GM12878 (cell line): Measurements from ENCODE around the gene SLC23A2. TPM values are rescaled to one million over a fixed set of nuclear protein-coding genes. Genes with fewer than 3 reads are reported as not detected.

Experiments
- ATAC-seq: fragments of 200-7000 bp; cut with Tn5 transposase; 3 replicates; pipeline ENCODE4 v1.9.1; 2020; ENCODE audit warnings: mild to moderate bottlenecking, moderate library complexity
- BruUV-seq: library from RNA; stranded (reverse); fragments of 400-500 nt; replicated peaks from 2 replicates; lab custom pipeline; 2021; lab: Mats Ljungman, UMichigan
- CTCF ChIA-PET: fragments of 300-600 bp; sonication (Branson Sonifier 250); formaldehyde crosslinking; extraction: SDS; loops from one replicate; lab custom pipeline; 2021; ENCODE audit warnings: inconsistent platforms; lab: Yijun Ruan, JAX
- POLR2A ChIA-PET: fragments of 350-600 bp; formaldehyde crosslinking; extraction: SDS; loops from one replicate; lab custom pipeline; 2021; ENCODE audit warnings: inconsistent platforms; lab: Charles Lee
- RAD21 ChIA-PET: fragments of 300-600 bp; sonication (Branson Sonifier 250); formaldehyde crosslinking; loops from one replicate; lab custom pipeline; 2023; ENCODE audit warnings: antibody characterized with exemption; ENCODE audit not compliant: unreplicated experiment; lab: Charles Lee
- SMC1A ChIA-PET: fragments of 300-600 bp; sonication (Branson Sonifier 250); formaldehyde crosslinking; loops from one replicate; lab custom pipeline; 2023; ENCODE audit not compliant: unreplicated experiment, uncharacterized antibody; lab: Charles Lee
- DNase-seq: peaks from one replicate; pipeline ENCODE4 v3.0.0-alpha.2; 2011; ENCODE audit warnings: low read depth, low spot score
- FAIRE-seq: peaks from 3 replicates; lab custom pipeline; 2011; peaks lifted over from hg19 to GRCh38; lab: Jason Lieb, UNC
- H2AFZ ChIP-seq: 2 replicates; pipeline ENCODE4 v1.6.0; 2011; ENCODE audit warnings: low read depth, low read length, control low read depth; ENCODE audit not compliant: control insufficient read depth
- H3K27ac ChIP-seq: 2 replicates; pipeline ENCODE4 v1.5.1; 2011; ENCODE audit warnings: control low read depth; ENCODE audit not compliant: control insufficient read depth, insufficient read depth
- H3K27me3 ChIP-seq, 2 experiments: replicated peaks in 1 of 2; 2 replicates each; pipeline versions ENCODE4 v1.6.0 to v1.6.1; 2011; ENCODE audit warnings: low read length in 1 of 2; ENCODE audit not compliant: control insufficient read depth in 2 of 2, insufficient read depth in 2 of 2
- H3K36me3 ChIP-seq, 2 experiments: 2 replicates each; pipeline ENCODE4 v1.5.1; 2011; ENCODE audit warnings: low read length in 1 of 2; ENCODE audit not compliant: control insufficient read depth in 2 of 2, insufficient read depth in 2 of 2
- H3K4me1 ChIP-seq: 2 replicates; pipeline ENCODE4 v1.6.1; 2011; ENCODE audit warnings: mild to moderate bottlenecking, low read length, moderate library complexity, mixed read lengths; ENCODE audit not compliant: control insufficient read depth, insufficient read depth
- H3K4me2 ChIP-seq: 2 replicates; pipeline ENCODE4 v1.6.0; 2011; ENCODE audit warnings: control low read depth; ENCODE audit not compliant: control insufficient read depth, insufficient read depth
- H3K4me3 ChIP-seq: fragments of 200-600 bp; sonication (generic); 2 replicates; pipeline ENCODE4 v1.5.1; 2016
- H3K79me2 ChIP-seq: 2 replicates; pipeline ENCODE4 v1.6.0; 2011; ENCODE audit warnings: low read length; ENCODE audit not compliant: control insufficient read depth, insufficient read depth
- H3K9ac ChIP-seq: 2 replicates; pipeline ENCODE4 v1.8.0; 2011; ENCODE audit warnings: low read length, control low read depth, mixed read lengths; ENCODE audit not compliant: control insufficient read depth, insufficient read depth
- H3K9me3 ChIP-seq: replicated peaks from 3 replicates; pipeline ENCODE4 v1.5.1; 2011; ENCODE audit warnings: mild to moderate bottlenecking, low read length; ENCODE audit not compliant: control insufficient read depth, insufficient read depth
- H4K20me1 ChIP-seq: 2 replicates; pipeline ENCODE4 v1.6.0; 2011; ENCODE audit not compliant: control insufficient read depth, insufficient read depth
- ATF3 ChIP-seq: IDR thresholded peaks from 2 replicates; pipeline ENCODE4 v1.6.1; 2011; ENCODE audit warnings: low read depth, mild to moderate bottlenecking, low read length, moderate library complexity, borderline replicate concordance; ENCODE audit errors: extremely low read depth
- GABPA ChIP-seq: IDR thresholded peaks from 2 replicates; pipeline ENCODE4 v1.6.1; 2014; ENCODE audit warnings: antibody characterized with exemption, low read depth, mild to moderate bottlenecking, inconsistent platforms
- KDM1A ChIP-seq: fragments of 200-600 bp; sonication (generic); IDR thresholded peaks from 2 replicates; pipeline ENCODE4 v1.6.1; 2016; ENCODE audit warnings: borderline replicate concordance
- RAD51 ChIP-seq: fragments of 450-650 bp; IDR thresholded peaks from 2 replicates; pipeline ENCODE4 v1.6.1; 2016; ENCODE audit warnings: moderate library complexity, mild to moderate bottlenecking, inconsistent platforms
- RUNX3 ChIP-seq: IDR thresholded peaks from 2 replicates; pipeline ENCODE4 v1.6.1; 2012; ENCODE audit warnings: low read length, inconsistent platforms
- YY1 ChIP-seq: IDR thresholded peaks from 2 replicates; pipeline ENCODE4 v1.6.1; 2011; ENCODE audit warnings: low read depth, mild to moderate bottlenecking, low read length
- WGBS: methylation state at CpG from one replicate; pipeline ENCODE4 v1.1.6; 2016; ENCODE audit warnings: low lambda C conversion rate; ENCODE audit not compliant: insufficient replicate concordance, insufficient coverage; ENCODE audit errors: missing lambda C conversion rate; 5-methylcytosine and 5-hydroxymethylcytosine counted together
- in situ Hi-C: fragments of 300-500 bp; cut with MboI; formaldehyde crosslinking; loops from 9 replicates; pipeline ENCODE4 v1.14.3; 2018; ENCODE audit warnings: mixed read lengths
- intact Hi-C: fragments of 100-400 bp; cut with micrococcal nuclease; formaldehyde crosslinking; loops from one replicate; pipeline ENCODE4 v1.14.2; 2022; ENCODE audit not compliant: unreplicated experiment
- polyA plus RNA-seq, 11 experiments: library from polyadenylated mRNA; depleted of rRNA in 4 of 11; unstranded in 6 of 11; stranded (reverse) in 5 of 11; fragments of >200 nt; fragmentation: Nextera tagmentation in 4 of 11; fragmentation: Illumina TruSeq in 1 of 11; extraction: Ambion mirVana in 4 of 11; extraction: Trizol in 1 of 11; gene quantifications; 1 replicate in 1 of 11; 2 replicates in 10 of 11; pipeline versions ENCODE4 v1.2.1 to v1.2.3, GENCODE V29; 2011 to 2016; ENCODE audit warnings: inconsistent platforms in 2 of 11, missing spikeins in 2 of 11, low read depth in 1 of 11
- total RNA-seq, 4 experiments: library from RNA; depleted of rRNA in 3 of 4; stranded (reverse); fragments of >200 nt in 3 of 4; fragmentation: Illumina TruSeq in 1 of 4; extraction: Trizol in 1 of 4; gene quantifications; 2 replicates each; pipeline versions ENCODE4 v1.2.1 to v1.2.3, GENCODE V29; 2013 to 2021

The SLC23A2 gene
- total and polyA plus RNA-seq, 10 of the 15 experiments (the other 5 are each of a cell fraction or from before 2014, with no cell fraction given) = 4.4 to 56.1 (median 35.5) TPM

GRCh38 chr20:4962241-4962855 lies 39.0 kb downstream of the SLC23A2 start:
- in situ Hi-C loops = no loop called here
- DNase-seq (no peak), FAIRE-seq (no peak), ATAC-seq (peak; percentile 51)
- intact Hi-C loops = no loop called here
- TF ChIP-seq RUNX3 = 0 out of 2 replicates have a peak, but pooled peaks have one; percentile 3
- TF ChIP-seq YY1 = peak; percentile 63
- TF ChIP-seq ATF3 = 0 out of 2 replicates have a peak, but pooled peaks have one; percentile 3
- no peak for TF ChIP-seq GABPA
- TF ChIP-seq KDM1A = no peak
- 0 out of 2 replicates have a peak, but pooled peaks have one; percentile 38 for TF ChIP-seq RAD51
- WGBS = 62% methylated on average over 10 of the region's 10 CpGs
- peaks cover 13% of the 10 kb centered on the region for H3K4me1 ChIP-seq
- ChIA-PET RAD21 (interaction anchor here (0.7 to 1.4 kb wide), 3 partner anchors 12 to 139 kb away, joined by 3 to 4 read pairs (median 3); no protein-coding TSS in a partner anchor), SMC1A (interaction anchor here (0.6 to 1.5 kb wide), 6 partner anchors 11 to 201 kb away, joined by 3 to 6 read pairs (median 4); no protein-coding TSS in a partner anchor), POLR2A (interaction anchor here (0.5 to 1.1 kb wide), 2 partner anchors 28 to 38 kb away, joined by 3 to 4 read pairs; no protein-coding TSS in a partner anchor), CTCF (interaction anchor here (0.6 to 1.8 kb wide), 8 partner anchors 8 to 242 kb away, joined by 3 to 7 read pairs (median 4); partner anchors contain the start of gene CDS2)
- no TSS peak for BruUV-seq
- H3K27ac ChIP-seq = peak overlapping the region; percentile 24; the same call in 1 of the 2 replicates
- no peak overlapping the region for H3K4me3 ChIP-seq
- no peaks in the 10 kb centered on the region for H3K79me2 ChIP-seq
- no peaks in the 10 kb centered on the region for H3K9me3 ChIP-seq
- no peaks in the 10 kb centered on the region for H3K27me3 ChIP-seq
- no peak overlapping the region for H3K9ac ChIP-seq
- peak overlapping the region; percentile 80 for H2AFZ ChIP-seq
- no peaks in the 10 kb centered on the region for H4K20me1 ChIP-seq
- no peak overlapping the region; the same call in 1 of the 2 replicates for H3K4me2 ChIP-seq
- no peaks in the 10 kb centered on the region for H3K36me3 ChIP-seq
